Activated naive CD4-positive, alpha-beta T cell treated with anti-CD3 and anti-CD28 coated beads for 36 hours (primary cell): ENCODE data around the gene ANKS3. TPM values are rescaled to one million over a fixed set of nuclear protein-coding genes. Genes with fewer than 3 reads are reported as not detected.

Experiments used
- CTCF ChIA-PET: fragments of 350-600 bp; sonication (Branson Sonifier 250); formaldehyde crosslinking; loops from one replicate; lab custom pipeline; 2021; ENCODE audit warnings: antibody characterized with exemption; lab: Charles Lee
- DNase-seq: peaks from one replicate; pipeline ENCODE4 v3.0.0-alpha.2; 2020
- H3K27ac Mint-ChIP-seq: one replicate; pipeline ENCODE4 v1.8.0; 2021; ENCODE audit warnings: mild to moderate bottlenecking, mixed read lengths
- H3K27me3 Mint-ChIP-seq: one replicate; pipeline ENCODE4 v1.8.0; 2021; ENCODE audit warnings: low read depth, mixed read lengths
- H3K36me3 Mint-ChIP-seq: one replicate; pipeline ENCODE4 v1.8.0; 2021; ENCODE audit warnings: low read depth, mixed read lengths
- H3K4me1 Mint-ChIP-seq: one replicate; pipeline ENCODE4 v1.8.0; 2021; ENCODE audit warnings: low read depth, mixed read lengths
- H3K4me3 Mint-ChIP-seq: one replicate; pipeline ENCODE4 v1.8.0; 2021; ENCODE audit warnings: mild to moderate bottlenecking, moderate library complexity, mixed read lengths
- H3K9me3 Mint-ChIP-seq: one replicate; pipeline ENCODE4 v1.8.0; 2021; ENCODE audit warnings: mixed read lengths
- intact Hi-C: fragments of 100-400 bp; cut with micrococcal nuclease; formaldehyde crosslinking; loops from one replicate; pipeline ENCODE4 v1.15.1; 2023
- total RNA-seq, 2 experiments: library from RNA; stranded (reverse); gene quantifications; one replicate each; pipeline ENCODE4 v1.2.3, GENCODE V29; 2021

Gene ANKS3
- total RNA-seq, 2 experiments from 2014 or later, result 8.2 to 11.7 TPM

GRCh38 chr16:4682616-4683254 lies 51.3 kb downstream of the ANKS3 start:
- H3K36me3 Mint-ChIP-seq, result peaks cover 2% of the 10 kb centered on the region
- H3K9me3 Mint-ChIP-seq, result no peaks in the 10 kb centered on the region
- DNase-seq, result peak; percentile 58
- no peak overlapping the region for H3K27ac Mint-ChIP-seq
- no peaks in the 10 kb centered on the region for H3K27me3 Mint-ChIP-seq
- intact Hi-C loops, result no loop called here
- CTCF ChIA-PET, result interaction anchor here (0.6 to 1.1 kb wide), 3 partner anchors 9 to 98 kb away, joined by 3 read pairs; no protein-coding TSS in a partner anchor
- peaks cover 4% of the 10 kb centered on the region for H3K4me1 Mint-ChIP-seq
- no peak overlapping the region for H3K4me3 Mint-ChIP-seq

GRCh38 chr16:4682084-4682591 lies 51.9 kb downstream of the ANKS3 start:
- Mint-ChIP-seq H3K36me3 (peaks cover 2% of the 10 kb centered on the region), H3K27me3 (no peaks in the 10 kb centered on the region), H3K4me1 (peaks cover 7% of the 10 kb centered on the region), H3K9me3 (no peaks in the 10 kb centered on the region), H3K27ac (no peak overlapping the region), H3K4me3 (no peak overlapping the region)
- no peak for DNase-seq
- CTCF ChIA-PET, result interaction anchor here (1.1 kb wide), 1 partner anchor 9 kb away, joined by 3 read pairs; no protein-coding TSS in a partner anchor
- intact Hi-C loops, result no loop called here

- Mint-ChIP-seq H3K4me3 (no peak overlapping the region), H3K27me3 (no peaks in the 10 kb centered on the region), H3K4me1 (peaks cover 13% of the 10 kb centered on the region), H3K27ac (peak overlapping the region; percentile 80), H3K36me3 (peaks cover 2% of the 10 kb centered on the region), H3K9me3 (no peaks in the 10 kb centered on the region)
- intact Hi-C loops, result no loop called here
- no peak for DNase-seq
- CTCF ChIA-PET, result interaction anchor here (1.1 kb wide), 1 partner anchor 10 kb away, joined by 3 read pairs; no protein-coding TSS in a partner anchor
Measured at GRCh38 chr16:4681471-4682083, 52.5 kb downstream of the ANKS3 start.

GRCh38 chr16:4680673-4681470 lies 53.2 kb downstream of the ANKS3 start:
- no peaks in the 10 kb centered on the region for H3K27me3 Mint-ChIP-seq
- peak overlapping the region; percentile 36 for H3K27ac Mint-ChIP-seq
- intact Hi-C loops, result no loop called here
- CTCF ChIA-PET, result interaction anchor here (0.8 kb wide), 1 partner anchor 86 kb away, joined by 3 read pairs; the partner anchor contains the start of gene ZNF500
- H3K4me3 Mint-ChIP-seq, result no peak overlapping the region
- no peak for DNase-seq
- H3K4me1 Mint-ChIP-seq, result peaks cover 20% of the 10 kb centered on the region
- peaks cover 2% of the 10 kb centered on the region for H3K36me3 Mint-ChIP-seq
- H3K9me3 Mint-ChIP-seq, result no peaks in the 10 kb centered on the region

- Mint-ChIP-seq H3K4me1 (peaks cover 26% of the 10 kb centered on the region), H3K4me3 (no peak overlapping the region), H3K9me3 (no peaks in the 10 kb centered on the region), H3K27ac (no peak overlapping the region), H3K36me3 (peaks cover 5% of the 10 kb centered on the region), H3K27me3 (no peaks in the 10 kb centered on the region)
- intact Hi-C loops, result loop anchor here (5.0 kb wide), 1 partner anchor 173 kb away; no protein-coding TSS in a partner anchor
- CTCF ChIA-PET, result interaction anchor here (0.8 kb wide), 1 partner anchor 87 kb away, joined by 3 read pairs; the partner anchor contains the start of gene ZNF500
- DNase-seq, result no peak
Measured at GRCh38 chr16:4679850-4680636, 54.0 kb downstream of the ANKS3 start.

- Mint-ChIP-seq H3K27me3 (no peaks in the 10 kb centered on the region), H3K4me3 (no peak overlapping the region), H3K27ac (no peak overlapping the region), H3K9me3 (no peaks in the 10 kb centered on the region), H3K36me3 (peaks cover 6% of the 10 kb centered on the region), H3K4me1 (peaks cover 26% of the 10 kb centered on the region)
- DNase-seq, result no peak
- CTCF ChIA-PET, result no interaction called here
- intact Hi-C loops, result loop anchor here (5.0 kb wide), 1 partner anchor 172 kb away; no protein-coding TSS in a partner anchor
Measured at GRCh38 chr16:4679156-4679849, 54.8 kb downstream of the ANKS3 start.

- intact Hi-C loops, result loop anchor here (5.0 kb wide), 1 partner anchor 171 kb away; no protein-coding TSS in a partner anchor
Measured at GRCh38 chr16:4678596-4678995, 55.5 kb downstream of the ANKS3 start.

GRCh38 chr16:4677994-4678393 lies 56.1 kb downstream of the ANKS3 start:
- Mint-ChIP-seq H3K4me3 (no peak overlapping the region), H3K4me1 (peaks cover 26% of the 10 kb centered on the region), H3K36me3 (peaks cover 9% of the 10 kb centered on the region), H3K9me3 (no peaks in the 10 kb centered on the region), H3K27me3 (no peaks in the 10 kb centered on the region), H3K27ac (peak overlapping the region; percentile 32)
- no peak for DNase-seq
- CTCF ChIA-PET, result no interaction called here
- intact Hi-C loops, result loop anchor here (2.0 to 5.0 kb wide), 2 partner anchors 17 to 171 kb away; no protein-coding TSS in a partner anchor

More at GRCh38 chr16:4678596-4678995, 55.5 kb downstream of the ANKS3 start:
- Mint-ChIP-seq H3K36me3 (peaks cover 8% of the 10 kb centered on the region), H3K4me1 (peaks cover 26% of the 10 kb centered on the region), H3K27me3 (no peaks in the 10 kb centered on the region), H3K9me3 (no peaks in the 10 kb centered on the region), H3K4me3 (no peak overlapping the region), H3K27ac (peak overlapping the region; percentile 32)
- no peak for DNase-seq
- CTCF ChIA-PET, result no interaction called here

GRCh38 chr16:4677390-4677789 lies 56.7 kb downstream of the ANKS3 start:
- H3K36me3 Mint-ChIP-seq, result peaks cover 9% of the 10 kb centered on the region
- peaks cover 26% of the 10 kb centered on the region for H3K4me1 Mint-ChIP-seq
- intact Hi-C loops, result loop anchor here (2.0 to 5.0 kb wide), 2 partner anchors 17 to 170 kb away; no protein-coding TSS in a partner anchor
- H3K4me3 Mint-ChIP-seq, result no peak overlapping the region
- no peaks in the 10 kb centered on the region for H3K27me3 Mint-ChIP-seq
- DNase-seq, result no peak
- no peak overlapping the region for H3K27ac Mint-ChIP-seq
- no peaks in the 10 kb centered on the region for H3K9me3 Mint-ChIP-seq
- CTCF ChIA-PET, result no interaction called here

GRCh38 chr16:4676831-4677230 lies 57.2 kb downstream of the ANKS3 start:
- peak overlapping the region; percentile 96 for H3K27ac Mint-ChIP-seq
- H3K36me3 Mint-ChIP-seq, result peaks cover 9% of the 10 kb centered on the region
- H3K4me1 Mint-ChIP-seq, result peaks cover 26% of the 10 kb centered on the region
- DNase-seq, result peak; percentile 17
- CTCF ChIA-PET, result interaction anchor here (1.1 kb wide), 1 partner anchor 26 kb away, joined by 7 read pairs; no protein-coding TSS in a partner anchor
- intact Hi-C loops, result loop anchor here (1.0 to 5.0 kb wide), 4 partner anchors 12 to 170 kb away; partner anchors contain the start of gene NUDT16L1
- H3K27me3 Mint-ChIP-seq, result no peaks in the 10 kb centered on the region
- H3K9me3 Mint-ChIP-seq, result no peaks in the 10 kb centered on the region
- H3K4me3 Mint-ChIP-seq, result peak overlapping the region; percentile 53
